ENCODE results near the gene CYB561D1. TPM values are rescaled to one million over a fixed set of nuclear protein-coding genes. Genes with fewer than 3 reads are reported as not detected.

The CYB561D1 gene
- total and polyA plus RNA-seq, 2 of the 13 experiments (the other 11 are each of a cell fraction or from before 2014, with no cell fraction given), result 3.9 to 4.1 TPM

GRCh38 chr1:109547463-109548320, 53.8 kb downstream of the CYB561D1 start (continued):
- TF ChIP-seq KDM5B (CRISPR knock-in tag; IDR thresholded peaks at IDR 0.05; ENCODE audit: borderline replicate concordance), result no peak
- no peak for TF ChIP-seq KMT2B (CRISPR knock-in tag; IDR thresholded peaks at IDR 0.05)
- TF ChIP-seq ZNF101 (CRISPR knock-in tag; IDR thresholded peaks at IDR 0.05; ENCODE audit: borderline replicate concordance, low read depth), result no peak
- TF ChIP-seq HOXD1 (CRISPR knock-in tag; IDR thresholded peaks at IDR 0.05), result no peak
- peak; percentile 24; the same call in 1 of the 2 replicates for TF ChIP-seq JUND (CRISPR knock-in tag; IDR thresholded peaks at IDR 0.05)
- no peak for TF ChIP-seq ZBTB21 (CRISPR knock-in tag; IDR thresholded peaks at IDR 0.05)
- 0 out of 2 replicates have a peak, but pooled peaks have one; percentile 12 for TF ChIP-seq HBP1 (CRISPR knock-in tag; IDR thresholded peaks at IDR 0.05; ENCODE audit: low read depth)
- no peak for TF ChIP-seq SMARCE1 (IDR thresholded peaks at IDR 0.05; ENCODE audit: borderline replicate concordance)
- TF ChIP-seq HOXA3 (CRISPR knock-in tag; IDR thresholded peaks at IDR 0.05), result no peak
- no peak for TF ChIP-seq JDP2 (CRISPR knock-in tag; IDR thresholded peaks at IDR 0.05; ENCODE audit: borderline replicate concordance)
- TF ChIP-seq ZNF709 (CRISPR knock-in tag; IDR thresholded peaks at IDR 0.05), result no peak
- TF ChIP-seq ZNF382 (CRISPR knock-in tag; IDR thresholded peaks at IDR 0.05; ENCODE audit: borderline replicate concordance), result no peak
- no peak for TF ChIP-seq PTBP1 (IDR thresholded peaks at IDR 0.05; ENCODE audit: low read depth, low read length, poor library complexity, severe bottlenecking)
- TF ChIP-seq KAT8 (CRISPR knock-in tag; IDR thresholded peaks at IDR 0.05), result no peak
- no peak for TF ChIP-seq ELF4 (CRISPR knock-in tag; IDR thresholded peaks at IDR 0.05; ENCODE audit: borderline replicate concordance)
- TF ChIP-seq ZNF160 (CRISPR knock-in tag; IDR thresholded peaks at IDR 0.05), result 0 out of 2 replicates have a peak, but pooled peaks have one; percentile 1
- no peak for TF ChIP-seq BCL6 (CRISPR knock-in tag; IDR thresholded peaks at IDR 0.05)
- TF ChIP-seq ZBTB20 (CRISPR knock-in tag; IDR thresholded peaks at IDR 0.05; ENCODE audit: borderline replicate concordance, low read depth), result 0 out of 2 replicates have a peak, but pooled peaks have one; percentile 14
- TF ChIP-seq RFX3 (CRISPR knock-in tag; IDR thresholded peaks at IDR 0.05), result no peak
- 0 out of 2 replicates have a peak, but pooled peaks have one; percentile 16 for TF ChIP-seq ZIK1 (CRISPR knock-in tag; IDR thresholded peaks at IDR 0.05; ENCODE audit: borderline replicate concordance, low read depth)
